IPS-11a (cell line): Measurements from ENCODE around the gene AKAP6.

Experiments used
- H3K4me3 ChIP-seq: one replicate; pipeline ENCODE4 v1.5.1; 2013; ENCODE audit warnings: low read depth, low read length, control low read depth

Gene AKAP6

DNA sequence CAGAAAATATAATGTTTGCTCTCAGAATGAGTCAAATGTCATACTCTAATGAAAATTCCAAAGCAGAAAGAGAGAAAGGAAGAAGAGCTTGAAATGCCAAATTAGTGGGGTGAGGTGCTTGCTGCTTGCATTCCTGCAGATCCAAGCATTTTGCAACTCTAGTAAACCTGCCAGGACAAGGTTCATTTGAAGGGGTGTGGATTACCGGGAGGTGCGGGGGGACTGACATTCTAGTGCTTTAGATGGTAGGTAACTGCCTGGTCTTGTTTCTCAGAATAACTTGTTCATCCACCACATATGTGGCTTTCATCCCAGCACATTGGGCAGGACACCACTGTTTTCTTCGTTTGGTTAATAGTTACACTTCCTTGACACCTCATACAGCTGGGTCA lies 144.4 kb downstream of the AKAP6 start:
- H3K4me3 ChIP-seq: no peak overlapping the region

- H3K4me3 ChIP-seq: no peak overlapping the region
These were observed 145.5 kb downstream of the AKAP6 start for GRCh38 chr14:32474478-32475195.

DNA sequence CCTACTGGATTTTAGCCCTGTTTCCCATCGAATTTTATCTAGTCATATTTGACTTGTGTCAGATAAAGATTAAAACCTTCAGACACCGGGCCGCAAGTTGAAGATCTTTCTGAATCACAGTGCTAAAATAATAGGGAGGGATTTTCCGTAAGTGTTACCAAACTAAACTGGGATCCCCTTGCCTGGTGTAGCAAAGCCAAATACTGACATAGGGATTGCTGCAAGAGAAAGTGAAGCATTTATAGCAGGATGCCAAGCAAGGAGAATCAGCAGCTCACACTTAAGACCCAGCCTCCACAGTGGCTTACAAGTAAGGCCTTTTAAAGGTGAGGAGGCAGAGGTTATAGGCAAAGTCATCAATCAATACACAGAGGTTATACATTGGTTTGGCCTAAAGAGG lies 147.4 kb downstream of the AKAP6 start:
- H3K4me3 ChIP-seq: no peak overlapping the region

GRCh38 chr14:32477396-32477795 lies 148.3 kb downstream of the AKAP6 start:
- H3K4me3 ChIP-seq: no peak overlapping the region

- no peak overlapping the region for H3K4me3 ChIP-seq
These were observed 149.0 kb downstream of the AKAP6 start for GRCh38 chr14:32478050-32478449.

- H3K4me3 ChIP-seq: no peak overlapping the region
These were observed 151.2 kb downstream of the AKAP6 start for GRCh38 chr14:32480337-32480736.

- no peak overlapping the region for H3K4me3 ChIP-seq
These were observed 152.6 kb downstream of the AKAP6 start for GRCh38 chr14:32481707-32482106.

- H3K4me3 ChIP-seq: no peak overlapping the region
These were observed 162.4 kb downstream of the AKAP6 start for GRCh38 chr14:32491416-32492016.

DNA sequence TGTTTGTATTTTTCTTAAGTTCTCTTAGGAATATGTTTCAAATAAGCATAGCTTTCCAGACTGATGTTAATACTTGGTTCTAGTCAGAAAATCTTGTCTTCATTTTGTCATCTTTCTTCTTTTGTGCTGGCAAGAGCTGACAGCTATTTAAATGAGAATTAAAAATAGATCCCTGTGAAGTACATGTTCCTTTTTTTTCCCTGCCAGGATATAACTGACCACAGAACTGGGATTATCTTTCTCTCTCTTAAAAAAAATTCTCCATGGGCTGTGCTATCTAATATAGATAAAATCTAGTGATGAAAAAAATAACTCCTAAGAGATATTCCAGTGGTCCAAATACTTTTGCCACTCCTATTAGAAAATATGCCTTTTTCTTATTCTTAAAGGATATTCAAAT lies 163.4 kb downstream of the AKAP6 start:
- H3K4me3 ChIP-seq: no peak overlapping the region

- no peak overlapping the region for H3K4me3 ChIP-seq
These were observed 165.7 kb downstream of the AKAP6 start for GRCh38 chr14:32494609-32495434.

DNA sequence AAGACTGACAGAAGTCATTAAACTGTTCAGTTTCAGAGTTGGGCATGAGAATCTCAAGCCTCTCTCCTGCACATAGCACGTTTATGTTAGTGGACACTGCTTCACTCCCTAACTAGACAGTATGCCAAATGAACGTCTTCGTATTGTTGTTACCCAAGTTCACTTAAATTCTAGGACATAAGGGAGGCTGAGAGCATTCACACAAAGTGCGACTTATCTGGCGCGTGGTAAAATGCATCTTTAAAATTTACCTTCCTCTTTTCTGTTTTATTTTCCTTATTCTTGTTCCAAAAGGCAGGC lies 166.3 kb downstream of the AKAP6 start:
- no peak overlapping the region for H3K4me3 ChIP-seq

GRCh38 chr14:32497248-32497647 lies 168.2 kb downstream of the AKAP6 start:
- H3K4me3 ChIP-seq: no peak overlapping the region

- no peak overlapping the region for H3K4me3 ChIP-seq
These were observed 178.2 kb downstream of the AKAP6 start for GRCh38 chr14:32507029-32507984.

DNA sequence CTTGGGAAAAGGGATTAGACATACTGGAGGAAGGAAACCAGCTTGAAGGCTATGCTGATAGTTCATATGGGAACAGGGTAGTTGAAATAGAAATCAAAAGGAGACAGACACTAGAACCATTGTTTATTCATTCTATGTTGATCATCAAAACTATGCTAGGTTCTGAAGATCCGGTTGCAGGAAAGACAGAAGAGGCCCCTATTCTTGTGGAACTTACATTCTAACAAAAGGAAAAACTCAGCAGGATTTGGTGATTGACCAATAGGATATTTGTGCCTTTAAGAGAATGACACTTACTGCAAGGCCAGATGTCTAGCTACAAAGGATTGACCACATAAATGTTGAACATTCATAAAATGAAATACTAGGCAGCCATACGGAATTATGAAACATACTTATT lies 179.2 kb downstream of the AKAP6 start:
- H3K4me3 ChIP-seq: no peak overlapping the region

DNA sequence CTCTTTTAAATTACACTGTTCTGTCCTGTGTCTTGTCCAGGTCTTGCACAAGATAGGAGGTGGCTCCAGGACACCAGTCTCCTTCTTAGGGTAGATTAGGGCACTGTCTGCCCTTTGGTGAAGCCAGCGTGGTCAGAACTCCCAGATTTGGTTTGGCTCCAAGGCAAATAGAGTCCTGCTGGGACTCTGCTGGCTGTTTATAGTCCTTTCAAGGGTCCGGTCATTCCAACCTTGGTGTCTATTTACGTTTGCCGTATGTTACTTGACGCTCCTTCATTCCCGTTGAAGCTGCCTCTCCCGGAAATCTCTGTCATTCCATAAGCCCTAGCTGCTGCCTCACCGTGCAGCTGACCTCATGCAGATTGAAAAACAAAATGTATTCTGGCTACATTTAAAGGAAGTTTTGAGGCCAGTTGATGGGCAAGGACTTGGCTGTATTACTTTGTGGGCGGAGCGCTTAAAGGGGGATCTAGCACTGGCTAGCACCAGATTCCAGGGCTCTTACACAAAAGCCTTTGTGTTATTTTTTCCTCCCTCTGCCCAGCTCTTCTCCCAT lies 180.6 kb downstream of the AKAP6 start:
- H3K4me3 ChIP-seq: no peak overlapping the region

DNA sequence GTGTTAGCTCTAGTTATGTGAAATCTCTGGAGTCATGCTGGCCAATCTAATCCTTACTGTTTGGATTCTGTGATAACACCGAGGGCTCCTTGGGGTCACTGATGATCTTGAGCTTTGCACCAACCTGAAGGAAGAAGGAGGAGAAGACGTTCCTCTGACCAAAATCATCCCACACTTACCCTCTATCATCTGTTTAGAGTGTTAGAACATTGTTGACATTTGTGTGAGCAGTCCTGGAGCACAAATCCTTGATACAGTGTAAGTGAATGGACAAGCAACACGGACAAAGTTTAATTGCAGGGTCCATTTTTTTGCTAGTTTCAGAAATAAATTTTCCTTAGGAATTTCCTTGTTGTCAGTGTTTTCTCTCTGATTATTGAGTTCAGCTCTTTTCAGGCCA lies 181.7 kb downstream of the AKAP6 start:
- H3K4me3 ChIP-seq: no peak overlapping the region

GRCh38 chr14:32512348-32512747 lies 183.2 kb downstream of the AKAP6 start:
- H3K4me3 ChIP-seq: no peak overlapping the region

- H3K4me3 ChIP-seq: no peak overlapping the region
These were observed 183.7 kb downstream of the AKAP6 start for GRCh38 chr14:32512813-32513212.

- no peak overlapping the region for H3K4me3 ChIP-seq
These were observed 184.5 kb downstream of the AKAP6 start for GRCh38 chr14:32513571-32514009.

DNA sequence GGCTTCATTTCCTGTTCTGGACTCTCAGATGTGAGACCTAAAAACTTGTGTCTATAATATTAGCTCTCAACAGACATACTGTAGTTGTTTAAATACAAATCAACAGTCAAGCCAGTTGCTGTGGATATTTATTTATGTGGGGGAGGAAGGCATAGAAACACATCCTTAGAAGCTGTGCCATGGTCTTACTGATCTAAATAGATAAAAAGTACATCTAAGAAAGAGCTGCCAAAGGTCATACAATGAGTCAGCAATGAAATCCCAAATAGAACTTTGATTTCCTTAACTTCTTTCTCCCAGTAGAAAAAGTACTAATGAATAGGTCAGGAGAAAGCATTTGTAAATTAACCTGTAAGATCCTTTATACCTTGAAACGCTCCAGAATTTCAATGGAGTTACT lies 185.1 kb downstream of the AKAP6 start:
- no peak overlapping the region for H3K4me3 ChIP-seq

GRCh38 chr14:32514681-32515080 lies 185.6 kb downstream of the AKAP6 start:
- H3K4me3 ChIP-seq: no peak overlapping the region
